Smooth muscle cell (in vitro differentiated cells): ENCODE data around the gene PLA2G4B. TPM values are rescaled to one million over a fixed set of nuclear protein-coding genes. Genes with fewer than 3 reads are reported as not detected.

ENCODE experiments used
- DNase-seq: peaks from one replicate; lab custom pipeline; 2025; ENCODE audit not compliant: unreplicated experiment; lab: John Stamatoyannopoulos, UW
- H2AFZ ChIP-seq: fragments of 200-600 bp; sonication (generic); 2 replicates; pipeline ENCODE4 v1.6.0; 2016; ENCODE audit warnings: antibody characterized with exemption, low read depth, mild to moderate bottlenecking
- H3F3A ChIP-seq: fragments of 200-600 bp; sonication (generic); 2 replicates; pipeline ENCODE4 v1.6.0; 2017; ENCODE audit warnings: antibody characterized with exemption, low read depth
- H3K27ac ChIP-seq: fragments of 200-600 bp; sonication (generic); 2 replicates; pipeline ENCODE4 v1.5.1; 2016; ENCODE audit warnings: low read depth, mild to moderate bottlenecking
- H3K27me3 ChIP-seq: fragments of 200-600 bp; sonication (generic); 2 replicates; pipeline ENCODE4 v1.6.1; 2016; ENCODE audit warnings: low read depth, mild to moderate bottlenecking
- H3K36me3 ChIP-seq: fragments of 200-600 bp; sonication (generic); 2 replicates; pipeline ENCODE4 v1.5.1; 2016; ENCODE audit warnings: low read depth
- H3K4me1 ChIP-seq: fragments of 200-600 bp; sonication (generic); 2 replicates; pipeline ENCODE4 v1.5.1; 2016; ENCODE audit warnings: low read depth
- H3K4me2 ChIP-seq: fragments of 200-600 bp; sonication (generic); 2 replicates; pipeline ENCODE4 v1.6.0; 2016; ENCODE audit warnings: mild to moderate bottlenecking
- H3K4me3 ChIP-seq: fragments of 200-600 bp; sonication (generic); 2 replicates; pipeline ENCODE4 v1.5.1; 2016; ENCODE audit warnings: mild to moderate bottlenecking
- H3K79me2 ChIP-seq: fragments of 200-600 bp; sonication (generic); 2 replicates; pipeline ENCODE4 v1.6.0; 2016; ENCODE audit warnings: low read depth, mild to moderate bottlenecking
- H3K9ac ChIP-seq: fragments of 200-600 bp; sonication (generic); 2 replicates; pipeline ENCODE4 v1.6.0; 2016; ENCODE audit warnings: low read depth
- H3K9me3 ChIP-seq: fragments of 200-600 bp; sonication (generic); replicated peaks from 2 replicates; pipeline ENCODE4 v1.5.1; 2016; ENCODE audit warnings: low read depth
- H4K20me1 ChIP-seq: fragments of 200-600 bp; sonication (generic); 2 replicates; pipeline ENCODE4 v1.6.0; 2016; ENCODE audit warnings: low read depth
- CTCF ChIP-seq: fragments of 200-600 bp; sonication (generic); IDR thresholded peaks from 2 replicates; pipeline ENCODE4 v1.5.1; 2017; ENCODE audit warnings: borderline replicate concordance, mild to moderate bottlenecking, antibody characterized with exemption; ENCODE audit not compliant: insufficient read depth, poor library complexity, severe bottlenecking
- WGBS: methylation state at CpG from one replicate; pipeline ENCODE4 v1.1.7; 2016; ENCODE audit warnings: low lambda C conversion rate; 5-methylcytosine and 5-hydroxymethylcytosine counted together
- polyA plus RNA-seq: library from polyadenylated mRNA; unstranded; fragments of >200 nt; fragmentation: Nextera tagmentation; extraction: Ambion mirVana; gene quantifications from 2 replicates; pipeline ENCODE4 v1.2.1, GENCODE V29; 2016
- total RNA-seq: library from RNA; depleted of rRNA; stranded (reverse); fragments of >200 nt; gene quantifications from 2 replicates; pipeline ENCODE4 v1.2.3, GENCODE V29; 2014

Gene PLA2G4B
- total and polyA plus RNA-seq, 2 experiments from 2014 or later = 2.2 to 4.2 TPM

GRCh38 chr15:41894251-41894790, 55.7 kb downstream of the PLA2G4B start:
- WGBS = 86% methylated on average over 17 of the region's 17 CpGs
- peak overlapping the region; percentile 56 for H3K4me2 ChIP-seq
- no peaks in the 10 kb centered on the region for H3K36me3 ChIP-seq
- no peak for DNase-seq
- H4K20me1 ChIP-seq = no peaks in the 10 kb centered on the region
- no peak overlapping the region for H3K27ac ChIP-seq
- H3K79me2 ChIP-seq = no peaks in the 10 kb centered on the region
- no peaks in the 10 kb centered on the region for H3F3A ChIP-seq
- no peak overlapping the region for H2AFZ ChIP-seq
- no peaks in the 10 kb centered on the region for H3K27me3 ChIP-seq
- peaks cover 11% of the 10 kb centered on the region for H3K4me1 ChIP-seq
- no peak for TF ChIP-seq CTCF
- H3K4me3 ChIP-seq = no peak overlapping the region
- no peaks in the 10 kb centered on the region for H3K9me3 ChIP-seq
- H3K9ac ChIP-seq = no peak overlapping the region

- Histone ChIP-seq H3K79me2 (no peaks in the 10 kb centered on the region), H3K4me3 (no peak overlapping the region), H3K9ac (no peak overlapping the region), H3F3A (no peaks in the 10 kb centered on the region), H3K27me3 (no peaks in the 10 kb centered on the region), H4K20me1 (no peaks in the 10 kb centered on the region), H3K36me3 (no peaks in the 10 kb centered on the region), H3K4me1 (peaks cover 11% of the 10 kb centered on the region), H2AFZ (no peak overlapping the region), H3K9me3 (no peaks in the 10 kb centered on the region), H3K27ac (peak overlapping the region; percentile 24), H3K4me2 (peak overlapping the region; percentile 56)
- TF ChIP-seq CTCF = no peak
- DNase-seq = peak; percentile 15
- WGBS = 55% methylated on average over 17 of the region's 24 CpGs
Observed at GRCh38 chr15:41894791-41895463, 56.3 kb downstream of the PLA2G4B start.

GRCh38 chr15:41895491-41895890, 56.8 kb downstream of the PLA2G4B start:
- no peak overlapping the region for H3K27ac ChIP-seq
- H3K4me1 ChIP-seq = peaks cover 11% of the 10 kb centered on the region
- no peaks in the 10 kb centered on the region for H3K36me3 ChIP-seq
- H3K79me2 ChIP-seq = no peaks in the 10 kb centered on the region
- H3K27me3 ChIP-seq = no peaks in the 10 kb centered on the region
- 95% methylated on average over 11 of the region's 11 CpGs for WGBS
- no peaks in the 10 kb centered on the region for H3F3A ChIP-seq
- DNase-seq = no peak
- H3K9me3 ChIP-seq = no peaks in the 10 kb centered on the region
- no peak overlapping the region for H3K9ac ChIP-seq
- no peak overlapping the region for H2AFZ ChIP-seq
- no peak overlapping the region for H3K4me2 ChIP-seq
- TF ChIP-seq CTCF = no peak
- no peak overlapping the region for H3K4me3 ChIP-seq
- no peaks in the 10 kb centered on the region for H4K20me1 ChIP-seq

DNA sequence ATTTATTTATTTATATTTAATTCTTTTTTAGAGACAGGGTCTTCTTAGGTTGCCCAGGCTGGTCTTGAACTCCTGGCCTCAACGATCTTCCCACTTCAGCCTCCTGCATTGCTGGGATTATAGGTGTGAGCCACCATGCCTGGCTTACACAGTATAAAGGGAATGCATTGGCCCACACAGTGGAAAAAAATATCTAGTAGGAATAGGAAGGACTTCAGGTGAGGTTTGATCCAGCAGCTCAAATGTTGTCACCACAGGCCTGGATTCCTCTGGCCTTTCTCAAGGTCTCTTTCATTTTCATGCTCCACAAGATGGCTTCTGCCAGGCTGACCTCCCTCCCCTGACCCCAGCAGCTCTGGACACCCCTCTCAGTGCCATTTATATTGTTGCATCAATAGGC, 57.3 kb downstream of the PLA2G4B start:
- Histone ChIP-seq H3K9ac (no peak overlapping the region), H3F3A (no peaks in the 10 kb centered on the region), H3K4me3 (no peak overlapping the region), H3K36me3 (no peaks in the 10 kb centered on the region), H3K27me3 (no peaks in the 10 kb centered on the region), H3K79me2 (no peaks in the 10 kb centered on the region), H4K20me1 (no peaks in the 10 kb centered on the region), H3K9me3 (no peaks in the 10 kb centered on the region), H3K27ac (no peak overlapping the region), H3K4me2 (no peak overlapping the region), H3K4me1 (peaks cover 8% of the 10 kb centered on the region), H2AFZ (no peak overlapping the region)
- 97% methylated on average over 1 of the region's 1 CpG for WGBS
- no peak for DNase-seq
- no peak for TF ChIP-seq CTCF
